IMR-90 (cell line): Measurements from ENCODE around the gene IGBP1. TPM values are rescaled to one million over a fixed set of nuclear protein-coding genes. Genes with fewer than 3 reads are reported as not detected.

ENCODE experiments used
- ATAC-seq: fragments of 200-7000 bp; cut with Tn5 transposase; 2 replicates; pipeline ENCODE4 v1.9.1; 2020; ENCODE audit warnings: low read depth, mild to moderate bottlenecking, moderate library complexity
- BruUV-seq: library from RNA; stranded (reverse); fragments of 400-500 nt; replicated peaks from 2 replicates; lab custom pipeline; 2021; lab: Mats Ljungman, UMichigan
- CTCF ChIA-PET: fragments of 300-600 bp; formaldehyde crosslinking; extraction: SDS; loops from one replicate; lab custom pipeline; 2021; ENCODE audit warnings: antibody characterized with exemption; lab: Yijun Ruan, JAX
- POLR2A ChIA-PET: fragments of 300-600 bp; sonication (Branson Sonifier 250); formaldehyde crosslinking; loops from one replicate; lab custom pipeline; 2022; ENCODE audit warnings: antibody characterized with exemption; ENCODE audit not compliant: unreplicated experiment; lab: Charles Lee
- DNase-seq: peaks from one replicate; pipeline ENCODE4 v3.0.0; 2013
- H2AFZ ChIP-seq: replicated peaks from 2 replicates; pipeline ENCODE3; 2013; ENCODE audit warnings: low read length, mild to moderate bottlenecking; ENCODE audit not compliant: poor library complexity
- H2AK5ac ChIP-seq: 2 replicates; pipeline ENCODE4 v1.6.1; 2013; ENCODE audit warnings: low read depth, low read length, inconsistent platforms
- H2AK9ac ChIP-seq: replicated peaks from 2 replicates; pipeline ENCODE3; 2013; ENCODE audit warnings: mild to moderate bottlenecking, low read depth, low read length, moderate library complexity; ENCODE audit not compliant: poor library complexity
- H2BK120ac ChIP-seq: 2 replicates; pipeline ENCODE4 v1.6.1; 2013; ENCODE audit warnings: low read depth, low read length, inconsistent platforms
- H2BK15ac ChIP-seq: 3 replicates; pipeline ENCODE4 v1.6.1; 2013; ENCODE audit warnings: low read depth, low read length, inconsistent platforms
- H2BK20ac ChIP-seq: 2 replicates; pipeline ENCODE4 v1.6.1; 2013; ENCODE audit warnings: low read depth, mild to moderate bottlenecking, inconsistent platforms, low read length, moderate library complexity
- H2BK5ac ChIP-seq: 2 replicates; pipeline ENCODE4 v1.6.1; 2013; ENCODE audit warnings: mild to moderate bottlenecking, low read depth, low read length, inconsistent platforms; ENCODE audit not compliant: poor library complexity, severe bottlenecking
- H3K14ac ChIP-seq: replicated peaks from 2 replicates; pipeline ENCODE4 v1.6.1; 2013; ENCODE audit warnings: low read depth, low read length, inconsistent platforms
- H3K18ac ChIP-seq: 2 replicates; pipeline ENCODE4 v1.6.1; 2013; ENCODE audit warnings: low read depth, low read length, control low read depth
- H3K23ac ChIP-seq: 2 replicates; pipeline ENCODE4 v1.6.1; 2013; ENCODE audit warnings: low read depth, low read length, inconsistent platforms
- H3K27ac ChIP-seq: 2 replicates; pipeline ENCODE4 v1.5.1; 2013; ENCODE audit warnings: mild to moderate bottlenecking, control low read depth, low read length; ENCODE audit not compliant: insufficient read depth
- H3K27me3 ChIP-seq: 2 replicates; pipeline ENCODE4 v1.6.1; 2013; ENCODE audit warnings: low read length; ENCODE audit not compliant: control insufficient read depth, insufficient read depth
- H3K36me3 ChIP-seq: 2 replicates; pipeline ENCODE4 v1.6.1; 2013; ENCODE audit warnings: low read length, mixed read lengths; ENCODE audit not compliant: control insufficient read depth, insufficient read depth
- H3K4ac ChIP-seq: 2 replicates; pipeline ENCODE4 v1.6.1; 2013; ENCODE audit warnings: low read depth, low read length, inconsistent platforms
- H3K4me1 ChIP-seq: 2 replicates; pipeline ENCODE4 v1.6.1; 2013; ENCODE audit warnings: low read length, mixed read lengths; ENCODE audit not compliant: control insufficient read depth, insufficient read depth
- H3K4me2 ChIP-seq: 2 replicates; pipeline ENCODE4 v1.6.1; 2013; ENCODE audit warnings: low read depth, mild to moderate bottlenecking, control low read depth, low read length, moderate library complexity
- H3K4me3 ChIP-seq: 2 replicates; pipeline ENCODE4 v1.5.1; 2013; ENCODE audit warnings: low read depth, mild to moderate bottlenecking, control low read depth, low read length, moderate library complexity; ENCODE audit not compliant: insufficient read depth
- H3K56ac ChIP-seq: 2 replicates; pipeline ENCODE4 v1.6.1; 2013; ENCODE audit warnings: low read length, inconsistent platforms; ENCODE audit not compliant: insufficient read depth; ENCODE audit errors: extremely low read depth
- H3K79me1 ChIP-seq, 2 experiments: 2 replicates each; pipeline ENCODE4 v1.6.1; 2013; ENCODE audit warnings: low read length in 2 of 2, inconsistent platforms in 1 of 2, low read depth in 1 of 2
- H3K9ac ChIP-seq: 2 replicates; pipeline ENCODE4 v1.6.1; 2013; ENCODE audit warnings: low read depth, low read length, control low read depth
- H3K9me1 ChIP-seq: 2 replicates; pipeline ENCODE4 v1.6.1; 2013; ENCODE audit warnings: low read length, inconsistent platforms; ENCODE audit not compliant: insufficient read depth
- H3K9me3 ChIP-seq: 2 replicates; pipeline ENCODE4 v1.6.1; 2013; ENCODE audit warnings: low read length; ENCODE audit not compliant: control insufficient read depth, insufficient read depth
- H4K20me1 ChIP-seq: 2 replicates; pipeline ENCODE4 v1.6.1; 2013; ENCODE audit warnings: low read length, inconsistent platforms; ENCODE audit not compliant: insufficient read depth
- H4K5ac ChIP-seq: 2 replicates; pipeline ENCODE4 v1.6.1; 2013; ENCODE audit warnings: mild to moderate bottlenecking, low read depth, low read length, control low read depth
- H4K8ac ChIP-seq, 2 experiments: 2 replicates each; pipeline ENCODE4 v1.6.1; 2013; ENCODE audit warnings: low read depth in 2 of 2, low read length in 2 of 2, control low read depth in 1 of 2, inconsistent platforms in 1 of 2
- H4K91ac ChIP-seq: 2 replicates; pipeline ENCODE4 v1.6.1; 2013; ENCODE audit warnings: low read depth, low read length, inconsistent platforms; ENCODE audit not compliant: insufficient read depth
- WGBS, 2 experiments: methylation state at CpG; one replicate each; pipeline versions ENCODE4 v1.1.5 to v1.1.7; 2013; ENCODE audit warnings: missing lambda C conversion rate in 2 of 2; ENCODE audit not compliant: insufficient read length in 1 of 2; ENCODE audit errors: extremely low coverage in 2 of 2; 5-methylcytosine and 5-hydroxymethylcytosine counted together
- dilution Hi-C: fragments of 300-500 bp; cut with HindIII; formaldehyde crosslinking; loops from one replicate; pipeline ENCODE4 v1.14.3; 2018; ENCODE audit warnings: low sequenced_read_pairs; ENCODE audit not compliant: unreplicated experiment
- in situ Hi-C: fragments of 300-500 bp; cut with MboI; formaldehyde crosslinking; loops from 3 replicates; pipeline ENCODE4 v1.14.3; 2019; ENCODE audit warnings: low sequenced_read_pairs, inconsistent platforms, mixed read lengths
- intact Hi-C: fragments of 100-400 bp; cut with micrococcal nuclease; formaldehyde crosslinking; loops from 2 replicates; pipeline ENCODE4 v1.10.0; 2022
- polyA plus RNA-seq, 3 experiments: library from polyadenylated mRNA; depleted of rRNA; stranded (reverse); fragments of >200 nt; gene quantifications; 2 replicates each; pipeline ENCODE4 v1.2.3, GENCODE V29; 2012; ENCODE audit warnings: low replicate concordance in 1 of 3
- total RNA-seq: library from RNA; depleted of rRNA; stranded (reverse); fragments of >200 nt; gene quantifications from 2 replicates; pipeline ENCODE4 v1.2.3, GENCODE V29; 2012
- TF ChIP-seq, protein P1 (sequence below): conservative IDR thresholded peaks from 2 replicates; pipeline ENCODE4 v1.5.1; 2012; ENCODE audit warnings: mild to moderate bottlenecking, low read depth, low read length, improper control_type of control experiment

Gene IGBP1
- total and polyA plus RNA-seq, 2 of the 4 experiments (the other 2 are of a cell fraction) = 51.8 to 87.1 TPM

DNA sequence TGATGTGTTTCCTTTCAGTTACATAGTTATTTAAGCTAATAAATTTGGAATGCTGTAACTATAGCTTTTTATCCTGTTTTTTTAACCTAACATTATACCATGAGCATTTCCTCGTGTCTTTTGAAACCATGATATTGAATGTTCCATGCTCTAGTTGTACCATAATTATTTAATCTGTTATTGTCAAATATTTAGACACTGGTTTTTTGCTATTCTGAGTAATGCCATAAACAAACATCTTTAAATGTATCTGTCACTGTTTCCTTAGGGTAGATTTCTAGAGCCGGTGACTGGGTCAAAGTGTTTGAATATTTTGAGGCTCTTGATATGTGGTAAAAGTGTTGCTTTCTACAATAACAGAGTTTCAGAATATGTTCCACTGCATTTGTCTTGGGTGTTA, 5.4 kb downstream of the IGBP1 start:
- H2BK5ac ChIP-seq = no peak overlapping the region
- H3K36me3 ChIP-seq = peaks cover 1% of the 10 kb centered on the region; the same call in 1 of the 2 replicates
- no peak overlapping the region for H4K5ac ChIP-seq
- dilution Hi-C loops = no loop called here
- in situ Hi-C loops = no loop called here
- no peaks in the 10 kb centered on the region for H3K9me1 ChIP-seq
- no peak overlapping the region for H2AK5ac ChIP-seq
- no peaks in the 10 kb centered on the region; the same call in 1 of the 2 replicates for H3K27me3 ChIP-seq
- no peak overlapping the region for H3K9ac ChIP-seq
- TF ChIP-seq, protein P1, sequence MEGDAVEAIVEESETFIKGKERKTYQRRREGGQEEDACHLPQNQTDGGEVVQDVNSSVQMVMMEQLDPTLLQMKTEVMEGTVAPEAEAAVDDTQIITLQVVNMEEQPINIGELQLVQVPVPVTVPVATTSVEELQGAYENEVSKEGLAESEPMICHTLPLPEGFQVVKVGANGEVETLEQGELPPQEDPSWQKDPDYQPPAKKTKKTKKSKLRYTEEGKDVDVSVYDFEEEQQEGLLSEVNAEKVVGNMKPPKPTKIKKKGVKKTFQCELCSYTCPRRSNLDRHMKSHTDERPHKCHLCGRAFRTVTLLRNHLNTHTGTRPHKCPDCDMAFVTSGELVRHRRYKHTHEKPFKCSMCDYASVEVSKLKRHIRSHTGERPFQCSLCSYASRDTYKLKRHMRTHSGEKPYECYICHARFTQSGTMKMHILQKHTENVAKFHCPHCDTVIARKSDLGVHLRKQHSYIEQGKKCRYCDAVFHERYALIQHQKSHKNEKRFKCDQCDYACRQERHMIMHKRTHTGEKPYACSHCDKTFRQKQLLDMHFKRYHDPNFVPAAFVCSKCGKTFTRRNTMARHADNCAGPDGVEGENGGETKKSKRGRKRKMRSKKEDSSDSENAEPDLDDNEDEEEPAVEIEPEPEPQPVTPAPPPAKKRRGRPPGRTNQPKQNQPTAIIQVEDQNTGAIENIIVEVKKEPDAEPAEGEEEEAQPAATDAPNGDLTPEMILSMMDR = no peak
- H2AK9ac ChIP-seq = no peak overlapping the region
- no peak overlapping the region for H2BK20ac ChIP-seq
- ChIA-PET CTCF (interaction anchor here (0.5 kb wide), 1 partner anchor 11 kb away, joined by 5 read pairs; no protein-coding TSS in a partner anchor), POLR2A (no interaction called here)
- H3K27ac ChIP-seq = no peak overlapping the region
- peaks cover 5 to 24% of the 10 kb centered on the region in 2 experiments; a peak in 2 of 4 replicates for H3K79me1 ChIP-seq
- no peaks in the 10 kb centered on the region for H3K4me1 ChIP-seq
- H2BK15ac ChIP-seq = no peak overlapping the region
- no peaks in the 10 kb centered on the region; the same call in 1 of the 2 replicates for H4K20me1 ChIP-seq
- no peaks in the 10 kb centered on the region for H3K9me3 ChIP-seq
- H3K4me3 ChIP-seq = no peak overlapping the region
- H3K56ac ChIP-seq = no peak overlapping the region
- H4K91ac ChIP-seq = no peak overlapping the region
- intact Hi-C loops = no loop called here
- no peak overlapping the region for H3K18ac ChIP-seq
- no CpG with 5 or more reads among the region's 2 CpGs for WGBS, 2 experiments
- H3K14ac ChIP-seq = no peak overlapping the region
- H3K23ac ChIP-seq = no peak overlapping the region
- no peak overlapping the region for H4K8ac ChIP-seq
- H2BK120ac ChIP-seq = no peak overlapping the region
- BruUV-seq = no TSS peak
- no peak overlapping the region for H3K4me2 ChIP-seq
- DNase-seq (no peak), ATAC-seq (no peak)
- no peak overlapping the region for H2AFZ ChIP-seq
- H3K4ac ChIP-seq = no peak overlapping the region
